Heart left ventricle (tissue), 13 donors: Measurements from ENCODE around the gene PFKFB3.
"Not testable (repeated sequence)": the region's sequence is repeated elsewhere in the genome, so short reads cannot be mapped to it uniquely, and the experiment has no call there.

Experiments
- POLR2A ChIP-seq, 2 donors: fragments of 450-650 bp; IDR thresholded peaks; one replicate each; pipeline ENCODE4 v1.6.1; 2017; ENCODE audit warnings: antibody characterized with exemption in 2 of 2, mild to moderate bottlenecking in 2 of 2, moderate library complexity in 2 of 2
- TF ChIP-seq, protein P1 (sequence below), 12 donors: fragments of 200-600 bp; sonication (generic) in 4 of 12; IDR thresholded peaks; one replicate each; pipeline versions ENCODE4 v1.5.0 to v1.8.0; 2018 to 2022; ENCODE audit warnings: antibody characterized with exemption in 12 of 12, mild to moderate bottlenecking in 5 of 12
- donor health status: ischemic (EF 13 %, LVEDD 7.1; RV severe dilation, severe dysfunction).
- donor health status: DM: no; HTN: yes; CAD: no.
- donor health status: DM: no; HTN: no; CAD: no.
- donor health status: ischemic (EF 25% LVEDD 6.9; RV normal size, moderate dysfunction).
- donor health status: ischemic (EF 25% LVEDD 5.7; RV mildly dilated, moderate dysfunction).
- donor health status: ischemic (EF 35%, LVEDD 5.7; RV mildly dilated, moderate dysfunction).
- donor health status: nonischemic (EF 11% LVEDD 7.7; RV severe dilation, severe dysfunction).
- donor health status: DM: yes; HTN: yes; CAD: no.
- donor health status: PGD.
- donor health status: ischemic (EF 29% LVEDD 5.4; RV normal size, mild dysfunction).
- donor health status: nonischemic (EF 23%, LVEDD 6.1; RV moderate dilation, normal function).

DNA sequence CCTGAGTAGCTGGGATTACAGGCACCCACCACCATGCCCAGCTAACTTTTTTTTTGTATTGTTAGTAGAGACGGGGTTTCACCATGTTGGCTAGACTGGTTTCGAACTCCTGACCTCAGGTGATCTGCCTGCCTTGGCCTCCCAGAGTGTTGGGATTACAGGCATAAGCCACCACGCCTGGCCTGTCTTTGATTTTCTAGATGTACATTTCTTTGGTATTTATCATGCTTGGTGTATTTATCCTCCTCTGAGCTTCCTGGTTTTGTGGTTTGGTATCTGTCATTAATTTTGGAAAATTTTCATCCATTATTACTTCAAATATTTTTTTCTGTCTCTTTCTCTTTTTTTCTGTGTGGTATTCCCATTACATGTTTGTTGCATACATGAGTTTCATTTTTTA, 87.9 kb downstream of the PFKFB3 start:
- TF ChIP-seq, protein P1, sequence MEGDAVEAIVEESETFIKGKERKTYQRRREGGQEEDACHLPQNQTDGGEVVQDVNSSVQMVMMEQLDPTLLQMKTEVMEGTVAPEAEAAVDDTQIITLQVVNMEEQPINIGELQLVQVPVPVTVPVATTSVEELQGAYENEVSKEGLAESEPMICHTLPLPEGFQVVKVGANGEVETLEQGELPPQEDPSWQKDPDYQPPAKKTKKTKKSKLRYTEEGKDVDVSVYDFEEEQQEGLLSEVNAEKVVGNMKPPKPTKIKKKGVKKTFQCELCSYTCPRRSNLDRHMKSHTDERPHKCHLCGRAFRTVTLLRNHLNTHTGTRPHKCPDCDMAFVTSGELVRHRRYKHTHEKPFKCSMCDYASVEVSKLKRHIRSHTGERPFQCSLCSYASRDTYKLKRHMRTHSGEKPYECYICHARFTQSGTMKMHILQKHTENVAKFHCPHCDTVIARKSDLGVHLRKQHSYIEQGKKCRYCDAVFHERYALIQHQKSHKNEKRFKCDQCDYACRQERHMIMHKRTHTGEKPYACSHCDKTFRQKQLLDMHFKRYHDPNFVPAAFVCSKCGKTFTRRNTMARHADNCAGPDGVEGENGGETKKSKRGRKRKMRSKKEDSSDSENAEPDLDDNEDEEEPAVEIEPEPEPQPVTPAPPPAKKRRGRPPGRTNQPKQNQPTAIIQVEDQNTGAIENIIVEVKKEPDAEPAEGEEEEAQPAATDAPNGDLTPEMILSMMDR (IDR thresholded peaks at IDR 0.05) = not testable (repeated sequence)
- not testable (repeated sequence) for TF ChIP-seq POLR2A (IDR thresholded peaks at IDR 0.05)
